ENCODE results near the gene CASTOR1. TPM values are rescaled to one million over a fixed set of nuclear protein-coding genes. Genes with fewer than 3 reads are reported as not detected.

CASTOR1 gene
- total and polyA plus RNA-seq, 2 donors (not counting 3 experiments of a cell fraction or from before 2014, with no cell fraction given) = 8.1 to 26.8 TPM

- no TSS peak for BruUV-seq (replicated peaks)
- no peaks in the 10 kb centered on the region for H3K79me2 ChIP-seq (ENCODE audit: control insufficient read depth, insufficient read depth, low read length)
- H3K27me3 ChIP-seq (ENCODE audit: control insufficient read depth in 2 of 2, insufficient read depth in 2 of 2, low read length in 2 of 2) = peaks cover 22 to 25% of the 10 kb centered on the region in 2 experiments
- H3K9me3 ChIP-seq (replicated peaks; ENCODE audit: control insufficient read depth, insufficient read depth, low read length) = no peaks in the 10 kb centered on the region
- ChIA-PET CTCF (no interaction called here), POLR2A (no interaction called here)
- dilution Hi-C loops (cut with MboI; ENCODE audit: extremely low pct_ligation_motif_present, low sequenced_read_pairs) = no loop called here
- H3K4me3 ChIP-seq (replicated peaks in 1 of 3; ENCODE audit: insufficient read depth in 1 of 3, low read depth in 1 of 3, low read length in 3 of 3) = no peak overlapping the region
- TF ChIP-seq EZH2 (IDR thresholded peaks at IDR 0.05; ENCODE audit: borderline replicate concordance, low read depth, low read length, severe bottlenecking) (no peak), CTCF (IDR thresholded peaks at IDR 0.05; ENCODE audit: extremely low read depth in 1 of 2, insufficient read depth in 1 of 2, low read depth in 1 of 2, low read length in 2 of 2) (no peak), FOS (IDR thresholded peaks at IDR 0.05; ENCODE audit: borderline replicate concordance, insufficient read depth, low read length) (no peak), GATA2 (IDR thresholded peaks at IDR 0.05; ENCODE audit: insufficient read depth, insufficient read length, low read depth, low read length) (no peak), JUN (IDR thresholded peaks at IDR 0.05; ENCODE audit: borderline replicate concordance, insufficient read depth, insufficient read length, low read depth) (no peak), MYC (IDR thresholded peaks at IDR 0.05; ENCODE audit: low read depth, low read length) (no peak), POLR2AphosphoS5 (IDR thresholded peaks at IDR 0.05; ENCODE audit: insufficient read depth, low read depth, low read length) (no peak), MAX (IDR thresholded peaks at IDR 0.05; ENCODE audit: insufficient read depth, insufficient read length) (no peak), POLR2A (IDR thresholded peaks at IDR 0.05; ENCODE audit: low read depth, low read length) (no peak)
- H3K9ac ChIP-seq (replicated peaks; ENCODE audit: extremely low read depth, insufficient read depth, low read length) = no peak overlapping the region
- H2AFZ ChIP-seq (ENCODE audit: low read depth, low read length) = no peak overlapping the region
- H3K4me2 ChIP-seq (ENCODE audit: insufficient read depth, low read length) = no peak overlapping the region
- no peak for DNase-seq (ENCODE audit: low read depth, low spot score)
- no peak for FAIRE-seq
- no peaks in the 10 kb centered on the region for H4K20me1 ChIP-seq (replicated peaks; ENCODE audit: control insufficient read depth, extremely low read depth, insufficient read depth, low read length)
- H3K27ac ChIP-seq (ENCODE audit: insufficient read depth, low read depth, low read length) = no peak overlapping the region
- intact Hi-C loops (cut with micrococcal nuclease) = no loop called here
- H3K9me1 ChIP-seq (replicated peaks; ENCODE audit: control insufficient read depth, extremely low read depth, insufficient read depth, low read length) = no peaks in the 10 kb centered on the region
- no peaks in the 10 kb centered on the region for H3K36me3 ChIP-seq (ENCODE audit: control insufficient read depth in 2 of 2, extremely low read depth in 1 of 2, insufficient read depth in 2 of 2, low read length in 2 of 2)
- H3K4me1 ChIP-seq (ENCODE audit: control insufficient read depth, extremely low read depth, insufficient read depth, low read length) = peaks cover 11% of the 10 kb centered on the region
These were observed 41.7 kb downstream of the CASTOR1 start for GRCh38 chr22:30247561-30247960.

Measured in endothelial cell of umbilical vein (primary cell).